ENCODE data around the gene RPL22.

RPL22 gene

DNA sequence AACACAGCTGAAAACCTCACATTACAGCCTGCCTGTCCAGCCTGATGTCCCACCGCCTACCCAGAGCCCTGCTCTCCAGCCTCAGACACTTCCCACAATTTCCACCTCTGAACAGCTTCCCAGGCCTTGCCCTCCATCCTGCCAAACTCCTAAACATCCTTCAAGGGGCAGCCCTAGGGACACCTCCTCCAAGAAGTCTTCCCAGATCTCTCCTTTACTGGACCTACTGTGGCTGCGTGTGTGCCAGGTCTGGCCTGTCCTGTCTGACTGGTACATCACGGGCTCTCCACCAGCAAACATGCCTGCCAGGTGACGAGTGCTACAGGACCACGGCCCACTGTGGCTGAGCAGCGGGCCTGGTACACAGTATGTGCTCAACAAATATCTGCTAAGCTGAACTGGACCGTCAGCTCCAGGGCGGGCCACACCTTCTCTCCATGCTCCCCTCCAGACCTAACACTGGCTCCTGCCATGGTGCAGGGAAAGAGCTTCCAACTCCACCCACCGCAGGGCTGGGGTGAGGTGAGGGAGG is 48.0 kb downstream of the RPL22 start:
- DNase-seq = no peak

DNA sequence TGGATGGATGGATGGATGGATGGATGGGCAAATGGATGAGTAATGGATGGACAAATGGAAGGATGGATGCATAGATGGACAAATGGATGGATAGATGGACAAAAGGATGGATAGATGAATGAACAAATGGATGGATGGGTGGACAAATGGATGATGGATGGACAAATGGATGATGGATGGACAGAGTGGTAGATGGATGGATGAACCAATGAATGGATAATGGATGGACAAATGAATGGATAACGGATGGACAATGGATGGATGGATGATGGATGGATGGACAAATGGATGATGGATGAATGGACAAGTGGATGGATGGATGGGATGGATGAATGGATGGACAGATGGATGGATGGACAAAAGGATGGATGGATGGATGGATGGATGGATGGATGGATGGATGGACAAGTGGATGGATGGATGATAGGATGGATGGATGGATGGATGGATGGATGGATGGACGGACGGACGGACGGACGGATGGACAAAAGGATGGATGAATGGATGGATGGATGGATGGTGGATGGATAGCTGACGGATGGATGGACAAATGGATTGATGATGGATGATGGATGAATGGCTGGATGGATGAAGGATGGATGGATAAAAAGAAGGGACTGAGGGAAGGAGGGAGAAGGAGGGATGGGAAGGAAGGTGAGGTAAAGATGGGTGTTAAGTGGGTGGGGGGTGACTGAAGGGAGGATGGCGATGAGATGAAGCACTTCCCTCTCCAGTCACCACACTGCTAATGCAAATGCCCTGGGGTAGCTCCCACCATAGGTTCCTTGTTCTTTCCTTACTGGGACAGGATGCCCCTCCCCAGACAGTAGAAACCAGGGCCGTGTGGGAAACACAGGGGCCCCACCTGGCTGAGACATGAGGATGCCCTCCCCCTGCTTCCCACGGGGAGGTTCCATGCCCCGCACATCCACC is 49.1 kb downstream of the RPL22 start:
- no peak for DNase-seq

GRCh38 chr1:6149597-6149996 is 49.8 kb downstream of the RPL22 start:
- no peak for DNase-seq

DNA sequence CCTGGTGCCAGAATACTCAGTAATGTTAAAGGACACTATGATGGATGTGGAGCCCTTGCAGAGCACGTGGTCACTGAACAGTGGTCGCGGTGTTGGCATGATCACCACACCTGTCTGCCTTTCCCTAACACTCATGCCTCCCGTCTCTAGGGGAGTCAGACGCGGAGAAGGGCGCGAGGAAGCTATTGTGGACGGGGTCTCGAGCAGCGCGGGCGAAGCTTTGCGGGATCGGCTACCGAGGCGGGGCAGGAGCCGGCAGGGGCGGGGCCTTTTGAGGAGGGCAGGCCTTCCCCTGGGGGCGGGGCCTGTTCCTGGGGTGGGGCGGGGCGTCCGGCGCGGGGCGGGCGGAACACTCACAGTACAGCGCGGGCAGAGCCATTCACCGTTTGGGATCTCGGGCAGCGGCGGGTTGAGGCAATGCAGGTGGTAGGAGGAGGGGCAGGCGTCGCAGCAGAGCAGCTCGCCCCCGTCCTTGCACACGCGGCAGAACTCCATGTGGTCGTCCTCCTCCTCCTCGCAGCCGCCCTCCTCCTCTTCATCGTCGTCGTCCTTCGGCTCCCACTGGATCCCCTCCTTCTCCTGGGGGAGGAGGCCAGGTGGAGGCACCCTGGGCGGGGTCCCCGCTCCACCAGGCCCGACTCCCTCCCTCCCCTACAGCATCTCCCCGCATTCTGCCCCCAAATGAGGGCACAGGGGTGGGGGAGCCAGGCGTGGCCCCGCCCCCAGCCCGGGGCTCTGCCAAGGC is 50.7 kb downstream of the RPL22 start:
- peak; percentile 90 for DNase-seq

GRCh38 chr1:6145864-6146410 is 53.5 kb downstream of the RPL22 start:
- no peak for DNase-seq

GRCh38 chr1:6145396-6145750 is 54.0 kb downstream of the RPL22 start:
- no peak for DNase-seq

DNA sequence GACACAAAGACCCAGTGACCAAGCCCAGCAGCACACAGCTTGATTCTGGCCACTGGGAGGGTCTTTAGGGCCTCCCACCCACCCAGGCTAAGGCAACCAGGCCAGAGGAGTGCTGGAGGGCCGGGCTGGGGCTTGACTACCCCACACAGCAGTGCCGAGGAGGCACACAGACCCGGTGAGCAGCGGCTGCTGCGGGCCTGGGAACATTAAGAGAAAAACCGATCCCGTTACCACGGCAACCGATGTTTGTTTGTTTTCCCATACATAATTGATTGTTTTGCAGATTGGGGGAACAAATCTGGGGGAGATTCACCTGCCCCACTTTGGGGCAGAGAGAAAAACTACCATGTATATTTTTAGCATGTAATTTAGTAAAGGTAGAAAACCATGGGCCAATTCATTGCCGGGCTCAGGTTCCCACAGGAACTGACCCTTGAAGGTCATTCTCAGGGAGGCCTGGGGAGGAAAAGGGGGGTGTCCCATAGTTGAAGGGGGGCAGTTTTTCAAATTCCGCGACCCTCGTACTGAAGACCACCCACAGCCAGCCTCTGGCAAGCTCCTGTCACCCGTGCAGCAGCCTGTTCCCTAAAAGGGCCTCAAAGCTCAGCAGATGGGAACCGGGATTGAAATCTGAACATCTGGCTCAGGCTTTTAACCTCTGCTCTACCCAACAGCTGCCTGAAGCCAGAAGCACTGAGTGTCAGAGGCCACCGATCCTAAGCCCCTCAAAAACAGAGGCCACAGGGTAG is 54.6 kb downstream of the RPL22 start:
- DNase-seq = peak; percentile 53

DNA sequence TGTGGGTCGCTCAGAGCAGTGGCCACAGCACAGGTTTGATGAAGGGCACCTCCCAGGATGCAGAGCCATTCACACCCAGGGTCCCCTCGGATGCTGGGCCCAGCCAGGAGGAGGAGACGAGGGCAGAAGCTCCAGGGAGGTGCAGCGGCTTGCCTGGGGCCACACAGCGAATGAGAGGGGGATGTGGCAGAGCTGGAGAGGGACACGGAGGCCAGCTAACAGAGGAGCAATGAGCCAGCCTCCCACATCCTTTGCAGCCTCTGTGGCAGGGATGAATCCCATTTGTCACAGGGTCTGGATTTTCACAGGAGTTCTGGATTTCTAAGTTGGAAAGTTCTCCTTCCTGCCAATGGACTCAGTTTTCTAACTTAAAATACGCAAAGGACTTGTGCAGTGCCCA is 55.2 kb downstream of the RPL22 start:
- no peak for DNase-seq

DNA sequence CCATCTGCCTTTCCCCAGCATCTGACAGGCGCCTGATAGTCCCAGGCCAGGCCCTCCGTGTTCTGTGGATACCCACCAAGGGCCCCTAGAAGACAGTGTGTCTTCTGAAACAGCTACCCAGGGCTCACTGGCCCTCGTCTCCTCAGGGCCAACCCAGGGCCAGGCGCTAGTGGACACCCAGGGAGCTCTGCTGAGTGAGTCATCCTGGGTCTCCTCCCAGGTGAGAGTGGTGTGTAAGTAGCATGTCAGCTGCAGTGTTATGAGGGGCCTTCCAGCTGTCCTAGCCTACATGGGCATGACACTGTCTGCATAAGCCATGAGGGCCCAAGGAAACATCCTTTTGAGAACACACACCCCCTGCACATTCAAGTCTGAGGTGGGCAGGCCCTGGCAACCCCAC is 56.0 kb downstream of the RPL22 start:
- no peak for DNase-seq

- no peak for DNase-seq
Observed at GRCh38 chr1:6142734-6143133, 56.7 kb downstream of the RPL22 start.

GRCh38 chr1:6142036-6142621 is 57.3 kb downstream of the RPL22 start:
- no peak for DNase-seq

- DNase-seq = peak; percentile 51
Observed at GRCh38 chr1:6141592-6141991, 57.8 kb downstream of the RPL22 start.

- DNase-seq = no peak
Observed at GRCh38 chr1:6140413-6140812, 59.0 kb downstream of the RPL22 start.

DNA sequence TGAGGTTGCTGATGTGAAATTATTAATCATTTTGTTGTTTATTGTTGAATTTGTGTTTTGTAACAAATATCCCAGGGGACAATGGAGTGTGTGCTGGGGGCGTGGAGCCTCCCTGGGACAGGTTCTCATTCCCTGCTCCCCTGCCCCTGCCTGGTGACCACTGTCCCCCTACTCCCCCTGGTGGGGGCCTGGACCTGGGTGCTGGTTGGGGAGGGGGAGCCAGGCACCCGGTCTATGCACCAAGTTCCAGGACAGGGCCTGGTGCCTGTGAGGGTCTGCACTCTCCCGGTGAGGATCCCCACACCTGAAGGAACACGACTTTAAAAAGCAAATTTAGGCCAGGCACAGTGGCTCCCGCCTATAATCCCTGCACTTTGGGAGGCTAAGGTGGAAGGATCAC is 61.6 kb downstream of the RPL22 start:
- no peak for DNase-seq

- no peak for DNase-seq
Observed at GRCh38 chr1:6136516-6137220, 62.7 kb downstream of the RPL22 start.

All from NCI-H82 (cell line).